CD14-positive monocyte (primary cell): ENCODE results near the gene SH3BP4. TPM values are rescaled to one million over a fixed set of nuclear protein-coding genes. Genes with fewer than 3 reads are reported as not detected.

ENCODE experiments used
- DNase-seq, 3 donors: peaks; one replicate each; pipeline ENCODE4 v3.0.0-alpha.2; 2011 to 2022
- H2AFZ ChIP-seq: 2 replicates; pipeline ENCODE4 v1.6.0; 2012; ENCODE audit warnings: mild to moderate bottlenecking, low read depth, low read length, inconsistent platforms; ENCODE audit not compliant: insufficient read depth, poor library complexity, severe bottlenecking
- H3K27ac ChIP-seq, 2 donors: 1 replicate in 1 of 2; 2 replicates in 1 of 2; pipeline ENCODE4 v1.5.1; 2012 to 2013; ENCODE audit warnings: low read length in 2 of 2, control low read depth in 1 of 2, inconsistent platforms in 1 of 2, low read depth in 1 of 2, mild to moderate bottlenecking in 1 of 2
- H3K27me3 ChIP-seq, 2 donors: one replicate each; pipeline versions ENCODE4 v1.6.0 to v1.6.1; 2011 to 2013; ENCODE audit warnings: low read length in 2 of 2; ENCODE audit not compliant: control insufficient read depth in 2 of 2, insufficient read depth in 2 of 2
- H3K36me3 ChIP-seq, 2 donors: replicated peaks in 1 of 2; 1 replicate in 1 of 2; 2 replicates in 1 of 2; pipeline versions ENCODE4 v1.5.1 to v1.6.1; 2012 to 2013; ENCODE audit warnings: low read length in 2 of 2, control low read depth in 1 of 2, inconsistent platforms in 1 of 2, mild to moderate bottlenecking in 1 of 2; ENCODE audit not compliant: insufficient read depth in 2 of 2, control insufficient read depth in 1 of 2
- H3K4me1 ChIP-seq, 2 donors: 1 replicate in 1 of 2; 2 replicates in 1 of 2; pipeline versions ENCODE4 v1.5.1 to v1.6.1; 2012 to 2013; ENCODE audit warnings: low read length in 2 of 2, control low read depth in 1 of 2, inconsistent platforms in 1 of 2, mild to moderate bottlenecking in 1 of 2, moderate library complexity in 1 of 2; ENCODE audit not compliant: insufficient read depth in 2 of 2, control insufficient read depth in 1 of 2
- H3K4me2 ChIP-seq: replicated peaks from 2 replicates; pipeline ENCODE3; 2012; ENCODE audit warnings: low read length, moderate library complexity, mild to moderate bottlenecking; ENCODE audit not compliant: poor library complexity, severe bottlenecking; ENCODE audit errors: extremely low read depth
- H3K4me3 ChIP-seq, 3 experiments: fragments of 200-600 bp in 1 of 3; sonication (generic) in 1 of 3; replicated peaks in 1 of 3; 1 replicate in 2 of 3; 2 replicates in 1 of 3; pipeline ENCODE4 v1.5.1; 2011 to 2013; ENCODE audit warnings: low read length in 3 of 3, mild to moderate bottlenecking in 3 of 3, control low read depth in 2 of 3, low read depth in 2 of 3, inconsistent platforms in 1 of 3, moderate library complexity in 1 of 3
- H3K79me2 ChIP-seq: 2 replicates; pipeline ENCODE4 v1.6.0; 2012; ENCODE audit warnings: mild to moderate bottlenecking, control low read depth, inconsistent platforms, low read length, moderate library complexity; ENCODE audit not compliant: insufficient read depth
- H3K9ac ChIP-seq: 2 replicates; pipeline ENCODE4 v1.6.0; 2017; ENCODE audit warnings: low read length, mild to moderate bottlenecking; ENCODE audit not compliant: insufficient read depth, poor library complexity, severe bottlenecking
- H3K9me3 ChIP-seq, 2 donors: replicated peaks in 1 of 2; 1 replicate in 1 of 2; 2 replicates in 1 of 2; pipeline versions ENCODE4 v1.5.1 to v1.6.1; 2012 to 2013; ENCODE audit warnings: low read length in 2 of 2, control low read depth in 1 of 2; ENCODE audit not compliant: control insufficient read depth in 1 of 2, insufficient read depth in 1 of 2
- H4K20me1 ChIP-seq: 2 replicates; pipeline ENCODE4 v1.6.0; 2012; ENCODE audit warnings: mild to moderate bottlenecking, low read length, control low read depth, moderate library complexity; ENCODE audit not compliant: insufficient read depth
- H3K27ac Mint-ChIP-seq, 7 donors: one replicate each; pipeline ENCODE4 v1.8.0; 2020; ENCODE audit warnings: mild to moderate bottlenecking in 7 of 7, mixed read lengths in 7 of 7, moderate library complexity in 6 of 7, inconsistent platforms in 2 of 7
- H3K27me3 Mint-ChIP-seq, 3 donors: one replicate each; pipeline ENCODE4 v1.8.0; 2021 to 2022; ENCODE audit warnings: low read depth in 3 of 3, mild to moderate bottlenecking in 3 of 3, mixed read lengths in 3 of 3, moderate library complexity in 3 of 3, inconsistent platforms in 1 of 3
- H3K36me3 Mint-ChIP-seq, 2 donors: one replicate each; pipeline ENCODE4 v1.8.0; 2020; ENCODE audit warnings: mixed read lengths in 2 of 2, inconsistent platforms in 1 of 2, mild to moderate bottlenecking in 1 of 2
- H3K4me1 Mint-ChIP-seq: one replicate; pipeline ENCODE4 v1.8.0; 2020; ENCODE audit warnings: mild to moderate bottlenecking, mixed read lengths
- H3K4me3 Mint-ChIP-seq, 2 donors: one replicate each; pipeline ENCODE4 v1.8.0; 2020; ENCODE audit warnings: mild to moderate bottlenecking in 2 of 2, mixed read lengths in 2 of 2, moderate library complexity in 1 of 2
- H3K9me3 Mint-ChIP-seq, 7 donors: one replicate each; pipeline ENCODE4 v1.8.0; 2020 to 2022; ENCODE audit warnings: mixed read lengths in 7 of 7, mild to moderate bottlenecking in 6 of 7, moderate library complexity in 6 of 7, inconsistent platforms in 2 of 7
- WGBS: methylation state at CpG from one replicate; pipeline ENCODE4 v1.1.5; 2013; ENCODE audit warnings: missing lambda C conversion rate; ENCODE audit not compliant: insufficient coverage; 5-methylcytosine and 5-hydroxymethylcytosine counted together
- intact Hi-C, 2 donors: fragments of 100-400 bp; cut with micrococcal nuclease; formaldehyde crosslinking; loops; one replicate each; pipeline versions ENCODE4 v1.15.0 to v1.15.1; 2023
- polyA plus RNA-seq, 3 donors: library from polyadenylated mRNA; depleted of rRNA in 1 of 3; unstranded in 2 of 3; stranded (reverse) in 1 of 3; fragments of 300-500 nt in 2 of 3; fragments of >200 nt in 1 of 3; fragmentation: Illumina TruSeq in 2 of 3; gene quantifications; 1 replicate in 2 of 3; 2 replicates in 1 of 3; pipeline ENCODE4 v1.2.3, GENCODE V29; 2012 to 2021
- TF ChIP-seq, protein P1 (sequence below): fragments of 200-600 bp; IDR thresholded peaks from one replicate; pipeline ENCODE4 v1.8.0; 2022; ENCODE audit warnings: antibody characterized with exemption, mild to moderate bottlenecking

SH3BP4 gene
- polyA plus RNA-seq, 3 donors = 0.66 to 1.6 (median 1.3) TPM

DNA sequence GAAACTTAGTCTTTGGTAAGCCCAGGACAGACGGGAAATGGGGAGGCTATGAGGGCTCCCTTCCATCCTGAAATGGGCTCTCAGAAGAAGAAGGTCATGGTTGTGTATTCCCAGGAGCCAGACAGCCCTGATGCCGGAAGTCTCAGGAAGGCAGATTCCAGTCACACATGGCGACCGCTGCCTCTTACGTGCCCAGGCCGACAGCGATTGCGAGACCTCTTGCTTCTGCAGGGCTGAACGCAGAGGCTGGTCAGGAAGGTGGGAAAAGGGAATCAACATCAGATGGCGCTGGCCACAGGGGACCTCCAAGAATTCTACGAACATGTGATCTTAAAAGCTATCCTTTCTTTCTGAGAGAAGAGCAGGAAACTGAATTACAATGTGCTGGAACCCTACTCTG lies 22.8 kb upstream of the SH3BP4 start:
- H3K4me1 Mint-ChIP-seq = no peaks in the 10 kb centered on the region
- H3K9me3 Mint-ChIP-seq = peaks cover 0 to 17% (median 4%) of the 10 kb centered on the region in 7 donors
- no peaks in the 10 kb centered on the region for H3K27me3 ChIP-seq
- H3K36me3 ChIP-seq = no peaks in the 10 kb centered on the region
- intact Hi-C loops = no loop called here
- no peak overlapping the region for H2AFZ ChIP-seq
- no peak overlapping the region for H3K4me3 Mint-ChIP-seq
- H3K4me1 ChIP-seq = no peaks in the 10 kb centered on the region
- H3K9ac ChIP-seq = no peak overlapping the region
- H3K27me3 Mint-ChIP-seq = peaks cover 0 to 2% (median 2%) of the 10 kb centered on the region in 3 donors
- no peak overlapping the region for H3K4me3 ChIP-seq
- H3K4me2 ChIP-seq = no peak overlapping the region
- H4K20me1 ChIP-seq = no peaks in the 10 kb centered on the region
- TF ChIP-seq, protein P1, sequence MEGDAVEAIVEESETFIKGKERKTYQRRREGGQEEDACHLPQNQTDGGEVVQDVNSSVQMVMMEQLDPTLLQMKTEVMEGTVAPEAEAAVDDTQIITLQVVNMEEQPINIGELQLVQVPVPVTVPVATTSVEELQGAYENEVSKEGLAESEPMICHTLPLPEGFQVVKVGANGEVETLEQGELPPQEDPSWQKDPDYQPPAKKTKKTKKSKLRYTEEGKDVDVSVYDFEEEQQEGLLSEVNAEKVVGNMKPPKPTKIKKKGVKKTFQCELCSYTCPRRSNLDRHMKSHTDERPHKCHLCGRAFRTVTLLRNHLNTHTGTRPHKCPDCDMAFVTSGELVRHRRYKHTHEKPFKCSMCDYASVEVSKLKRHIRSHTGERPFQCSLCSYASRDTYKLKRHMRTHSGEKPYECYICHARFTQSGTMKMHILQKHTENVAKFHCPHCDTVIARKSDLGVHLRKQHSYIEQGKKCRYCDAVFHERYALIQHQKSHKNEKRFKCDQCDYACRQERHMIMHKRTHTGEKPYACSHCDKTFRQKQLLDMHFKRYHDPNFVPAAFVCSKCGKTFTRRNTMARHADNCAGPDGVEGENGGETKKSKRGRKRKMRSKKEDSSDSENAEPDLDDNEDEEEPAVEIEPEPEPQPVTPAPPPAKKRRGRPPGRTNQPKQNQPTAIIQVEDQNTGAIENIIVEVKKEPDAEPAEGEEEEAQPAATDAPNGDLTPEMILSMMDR = no peak
- no peaks in the 10 kb centered on the region for H3K79me2 ChIP-seq
- no peak for DNase-seq
- H3K27ac ChIP-seq = no peak overlapping the region
- 94% methylated on average over 9 of the region's 11 CpGs for WGBS
- H3K36me3 Mint-ChIP-seq = no peaks in the 10 kb centered on the region
- H3K9me3 ChIP-seq = no peaks in the 10 kb centered on the region
- no peak overlapping the region for H3K27ac Mint-ChIP-seq

DNA sequence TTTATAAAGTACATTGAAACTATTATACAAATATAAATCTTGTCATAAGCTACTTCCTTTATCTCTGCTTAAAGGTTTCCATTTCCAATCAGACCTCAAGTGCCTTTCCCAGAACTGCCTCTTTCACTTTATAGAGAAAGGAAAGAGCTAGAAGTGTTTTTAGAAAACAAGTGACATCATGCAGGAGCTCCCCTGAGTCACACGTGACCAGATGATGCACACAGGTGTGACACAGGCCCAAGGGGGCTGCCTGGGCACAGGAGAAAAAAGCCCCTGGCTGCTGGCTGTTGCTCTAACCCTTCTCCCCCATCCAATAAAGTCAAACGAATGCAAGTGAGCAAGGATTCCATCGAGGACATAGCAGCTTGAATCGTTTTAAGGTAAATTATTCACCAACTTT lies 21.4 kb upstream of the SH3BP4 start:
- DNase-seq = no peak
- Histone ChIP-seq H3K27ac (no peak overlapping the region), H3K9me3 (no peaks in the 10 kb centered on the region), H3K4me1 (no peaks in the 10 kb centered on the region), H3K4me3 (no peak overlapping the region), H3K9ac (no peak overlapping the region), H3K4me2 (no peak overlapping the region), H2AFZ (no peak overlapping the region), H4K20me1 (no peaks in the 10 kb centered on the region), H3K27me3 (no peaks in the 10 kb centered on the region), H3K36me3 (no peaks in the 10 kb centered on the region), H3K79me2 (no peaks in the 10 kb centered on the region)
- WGBS = 96% methylated on average over 3 of the region's 4 CpGs
- TF ChIP-seq, protein P1 = no peak
- Mint-ChIP-seq H3K4me3 (no peak overlapping the region), H3K36me3 (no peaks in the 10 kb centered on the region), H3K27me3 (peaks cover 1 to 4% (median 2%) of the 10 kb centered on the region in 3 donors), H3K27ac (no peak overlapping the region), H3K4me1 (no peaks in the 10 kb centered on the region), H3K9me3 (peaks cover 0 to 17% (median 4%) of the 10 kb centered on the region in 7 donors)
- intact Hi-C loops = no loop called here
